ENCODE data around the gene FGR. TPM values are rescaled to one million over a fixed set of nuclear protein-coding genes. Genes with fewer than 3 reads are reported as not detected.
A peak's percentile ranks its signal among the peaks of the same experiment; 100 is the strongest.

FGR gene
- total and polyA plus RNA-seq, 2 donors: 3.4 to 15.8 TPM

GRCh38 chr1:27568300-27569087, 66.5 kb downstream of the FGR start:
- Histone ChIP-seq H3K27ac (ENCODE audit: low read depth) (peak overlapping the region; percentile 55), H3K36me3 (ENCODE audit: insufficient read depth) (no peaks in the 10 kb centered on the region), H3K4me3 (ENCODE audit: low read depth, low read length) (peak overlapping the region; percentile 23), H3K4me1 (ENCODE audit: insufficient read depth) (peaks cover 2% of the 10 kb centered on the region)
- peak; percentile 85 for DNase-seq (ENCODE audit: extremely low spot score)
- whole genome bisulfite sequencing: 3% methylated on average over 65 of the region's 65 CpGs

GRCh38 chr1:27567971-27568299, 67.0 kb downstream of the FGR start:
- 55% methylated on average over 8 of the region's 8 CpGs for whole genome bisulfite sequencing
- Histone ChIP-seq H3K4me1 (ENCODE audit: insufficient read depth) (peaks cover 2% of the 10 kb centered on the region), H3K27ac (ENCODE audit: low read depth) (no peak overlapping the region), H3K36me3 (ENCODE audit: insufficient read depth) (no peaks in the 10 kb centered on the region), H3K4me3 (ENCODE audit: low read depth, low read length) (no peak overlapping the region)
- DNase-seq (ENCODE audit: extremely low spot score): no peak

GRCh38 chr1:27567146-27567526, 67.8 kb downstream of the FGR start:
- Histone ChIP-seq H3K36me3 (ENCODE audit: insufficient read depth) (no peaks in the 10 kb centered on the region), H3K27ac (ENCODE audit: low read depth) (no peak overlapping the region), H3K4me3 (ENCODE audit: low read depth, low read length) (no peak overlapping the region), H3K4me1 (ENCODE audit: insufficient read depth) (peaks cover 2% of the 10 kb centered on the region)
- no peak for DNase-seq (ENCODE audit: extremely low spot score)
- 29% methylated on average over 15 of the region's 15 CpGs for WGBS

GRCh38 chr1:27566462-27567145, 68.4 kb downstream of the FGR start:
- DNase-seq (ENCODE audit: extremely low spot score): no peak
- H3K4me1 ChIP-seq (ENCODE audit: insufficient read depth): peaks cover 2% of the 10 kb centered on the region
- no peak overlapping the region for H3K4me3 ChIP-seq (ENCODE audit: low read depth, low read length)
- H3K36me3 ChIP-seq (ENCODE audit: insufficient read depth): no peaks in the 10 kb centered on the region
- 44% methylated on average over 13 of the region's 13 CpGs for WGBS
- peak overlapping the region; percentile 34 for H3K27ac ChIP-seq (ENCODE audit: low read depth)

GRCh38 chr1:27564710-27565649, 70.0 kb downstream of the FGR start:
- DNase-seq (ENCODE audit: extremely low spot score): no peak
- 56% methylated on average over 26 of the region's 26 CpGs for WGBS

GRCh38 chr1:27563591-27564471, 71.2 kb downstream of the FGR start:
- H3K4me3 ChIP-seq (ENCODE audit: low read depth, low read length): no peak overlapping the region
- WGBS: 56% methylated on average over 10 of the region's 10 CpGs
- DNase-seq (ENCODE audit: extremely low spot score): no peak
- no peaks in the 10 kb centered on the region for H3K36me3 ChIP-seq (ENCODE audit: insufficient read depth)
- peak overlapping the region; percentile 49 for H3K27ac ChIP-seq (ENCODE audit: low read depth)
- H3K4me1 ChIP-seq (ENCODE audit: insufficient read depth): peaks cover 2% of the 10 kb centered on the region

More at GRCh38 chr1:27564710-27565649, 70.0 kb downstream of the FGR start:
- Histone ChIP-seq H3K36me3 (ENCODE audit: insufficient read depth) (no peaks in the 10 kb centered on the region), H3K4me1 (ENCODE audit: insufficient read depth) (peaks cover 2% of the 10 kb centered on the region), H3K4me3 (ENCODE audit: low read depth, low read length) (no peak overlapping the region), H3K27ac (ENCODE audit: low read depth) (peak overlapping the region; percentile 39)

GRCh38 chr1:27563341-27563590, 71.7 kb downstream of the FGR start:
- Histone ChIP-seq H3K27ac (ENCODE audit: low read depth) (no peak overlapping the region), H3K36me3 (ENCODE audit: insufficient read depth) (no peaks in the 10 kb centered on the region), H3K4me1 (ENCODE audit: insufficient read depth) (peaks cover 2% of the 10 kb centered on the region), H3K4me3 (ENCODE audit: low read depth, low read length) (no peak overlapping the region)
- 50% methylated on average over 4 of the region's 4 CpGs for WGBS
- no peak for DNase-seq (ENCODE audit: extremely low spot score)

- WGBS: 66% methylated on average over 18 of the region's 18 CpGs
- DNase-seq (ENCODE audit: extremely low spot score): no peak
- Histone ChIP-seq H3K4me3 (ENCODE audit: low read depth, low read length) (no peak overlapping the region), H3K36me3 (ENCODE audit: insufficient read depth) (no peaks in the 10 kb centered on the region), H3K4me1 (ENCODE audit: insufficient read depth) (peaks cover 2% of the 10 kb centered on the region), H3K27ac (ENCODE audit: low read depth) (peak overlapping the region; percentile 54)
These were observed 72.2 kb downstream of the FGR start for GRCh38 chr1:27562534-27563340.

Small RNA genes lying within 50 kb of the gene (small RNA-seq; reads per million reads assigned to genes)
- gene AL031729.1 (not detected), gene RNU6-949P (not detected)

Other genes starting within 250 kb of the FGR start
- gene GPR3, start 242.6 kb downstream of the FGR start, total RNA-seq: 0.16 TPM
- gene GPR3, start 242.6 kb downstream of the FGR start, polyA plus RNA-seq: 1.8 TPM
- 40.7 TPM for gene WASF2, start 145.0 kb downstream of the FGR start, total RNA-seq
- gene WASF2, start 145.0 kb downstream of the FGR start, polyA plus RNA-seq: 83.6 TPM
- 19.0 TPM for gene AHDC1, start 31.0 kb downstream of the FGR start, total RNA-seq
- gene AHDC1, start 31.0 kb downstream of the FGR start, polyA plus RNA-seq: 44.8 TPM
- gene IFI6, start 37.0 kb upstream of the FGR start, total RNA-seq: 40.2 TPM
- gene IFI6, start 37.0 kb upstream of the FGR start, polyA plus RNA-seq: 217 TPM
- gene FAM76A, start 90.8 kb upstream of the FGR start, total RNA-seq: 18.2 TPM
- 8.1 TPM for gene FAM76A, start 90.8 kb upstream of the FGR start, polyA plus RNA-seq
- gene STX12, start 138.0 kb upstream of the FGR start, total RNA-seq: 81.6 TPM
- gene STX12, start 138.0 kb upstream of the FGR start, polyA plus RNA-seq: 38.4 TPM
- 36.0 TPM for gene PPP1R8, start 195.6 kb upstream of the FGR start, total RNA-seq
- 46.3 TPM for gene PPP1R8, start 195.6 kb upstream of the FGR start, polyA plus RNA-seq
- 7.3 TPM for gene THEMIS2, start 237.4 kb upstream of the FGR start, total RNA-seq
- 17.6 TPM for gene THEMIS2, start 237.4 kb upstream of the FGR start, polyA plus RNA-seq